Dermis microvascular lymphatic vessel endothelial cell (primary cell): ENCODE data around the gene GGTA1. TPM values are rescaled to one million over a fixed set of nuclear protein-coding genes. Genes with fewer than 3 reads are reported as not detected.

Experiments
- total RNA-seq: library from RNA; depleted of rRNA; stranded (reverse); fragments of >200 nt; gene quantifications from 2 replicates; pipeline ENCODE4 v1.2.1, GENCODE V29; 2014

GGTA1 gene
- total RNA-seq, 1 donor from 2014 or later, result 4.9 TPM

Other genes with a start within 250 kb of the GGTA1 start
- gene GSN, start 231.7 kb downstream of the GGTA1 start, total RNA-seq, result 243 and 248 TPM in 2 replicates
- 225 and 320 TPM in 2 replicates for gene STOM, start 129.6 kb downstream of the GGTA1 start, total RNA-seq
- 15.3 and 25.4 TPM in 2 replicates for gene DAB2IP, start 151.8 kb upstream of the GGTA1 start, total RNA-seq